Measurements from ENCODE around the gene GNG7. TPM values are rescaled to one million over a fixed set of nuclear protein-coding genes. Genes with fewer than 3 reads are reported as not detected.
"Not testable (repeated sequence)": the region's sequence is repeated elsewhere in the genome, so short reads cannot be mapped to it uniquely, and the experiment has no call there.

GNG7 gene
- polyA plus RNA-seq, 1 experiment = 0.22 TPM

DNA sequence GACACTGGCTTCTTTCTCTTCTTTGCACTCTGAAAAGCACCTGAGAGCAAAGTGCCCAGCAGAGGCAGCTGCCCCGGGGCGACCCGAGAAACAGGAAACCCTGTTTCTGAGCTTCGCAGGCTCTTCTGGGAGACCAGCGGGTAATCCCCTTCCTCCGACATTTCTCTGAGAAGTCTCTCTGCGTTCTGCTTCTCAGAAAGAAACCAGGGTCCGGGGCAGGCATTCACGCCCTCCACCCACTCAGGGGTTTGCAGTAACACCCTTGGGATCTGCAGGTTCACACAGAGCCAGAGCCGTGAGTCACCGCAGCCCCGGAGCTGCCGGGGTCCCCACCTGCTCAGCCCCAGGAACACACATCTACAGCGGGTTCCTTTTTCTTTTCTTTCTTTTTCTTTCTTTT lies 140.6 kb downstream of the GNG7 start:
- Histone ChIP-seq H3K4me3 (ENCODE audit: low read depth, low read length) (no peak overlapping the region), H3K36me3 (ENCODE audit: control insufficient read depth, insufficient read depth, low read length) (no peaks in the 10 kb centered on the region), H3K27me3 (ENCODE audit: control insufficient read depth, insufficient read depth, low read length) (no peaks in the 10 kb centered on the region)
- CTCF ChIA-PET = interaction anchor here (0.6 kb wide), 1 partner anchor 57 kb away, joined by 3 read pairs; no protein-coding TSS in a partner anchor
- POLR2A ChIA-PET = interaction anchor here (0.6 kb wide), 1 partner anchor 28 kb away, joined by 4 read pairs; no protein-coding TSS in a partner anchor
- TF ChIP-seq, protein P1, sequence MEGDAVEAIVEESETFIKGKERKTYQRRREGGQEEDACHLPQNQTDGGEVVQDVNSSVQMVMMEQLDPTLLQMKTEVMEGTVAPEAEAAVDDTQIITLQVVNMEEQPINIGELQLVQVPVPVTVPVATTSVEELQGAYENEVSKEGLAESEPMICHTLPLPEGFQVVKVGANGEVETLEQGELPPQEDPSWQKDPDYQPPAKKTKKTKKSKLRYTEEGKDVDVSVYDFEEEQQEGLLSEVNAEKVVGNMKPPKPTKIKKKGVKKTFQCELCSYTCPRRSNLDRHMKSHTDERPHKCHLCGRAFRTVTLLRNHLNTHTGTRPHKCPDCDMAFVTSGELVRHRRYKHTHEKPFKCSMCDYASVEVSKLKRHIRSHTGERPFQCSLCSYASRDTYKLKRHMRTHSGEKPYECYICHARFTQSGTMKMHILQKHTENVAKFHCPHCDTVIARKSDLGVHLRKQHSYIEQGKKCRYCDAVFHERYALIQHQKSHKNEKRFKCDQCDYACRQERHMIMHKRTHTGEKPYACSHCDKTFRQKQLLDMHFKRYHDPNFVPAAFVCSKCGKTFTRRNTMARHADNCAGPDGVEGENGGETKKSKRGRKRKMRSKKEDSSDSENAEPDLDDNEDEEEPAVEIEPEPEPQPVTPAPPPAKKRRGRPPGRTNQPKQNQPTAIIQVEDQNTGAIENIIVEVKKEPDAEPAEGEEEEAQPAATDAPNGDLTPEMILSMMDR (IDR thresholded peaks at IDR 0.05; ENCODE audit: insufficient read depth, low read depth, low read length) = no peak
- no peak for DNase-seq (ENCODE audit: low read depth)

- ChIA-PET CTCF (no interaction called here), POLR2A (no interaction called here)
- no peaks in the 10 kb centered on the region for H3K36me3 ChIP-seq (ENCODE audit: control insufficient read depth, insufficient read depth, low read length)
- TF ChIP-seq, protein P1 (IDR thresholded peaks at IDR 0.05; ENCODE audit: insufficient read depth, low read depth, low read length) = no peak
- H3K27me3 ChIP-seq (ENCODE audit: control insufficient read depth, insufficient read depth, low read length) = no peaks in the 10 kb centered on the region
- no peak overlapping the region for H3K4me3 ChIP-seq (ENCODE audit: low read depth, low read length)
- DNase-seq (ENCODE audit: low read depth) = no peak
Measured at GRCh38 chr19:2561221-2561620, 141.3 kb downstream of the GNG7 start.

DNA sequence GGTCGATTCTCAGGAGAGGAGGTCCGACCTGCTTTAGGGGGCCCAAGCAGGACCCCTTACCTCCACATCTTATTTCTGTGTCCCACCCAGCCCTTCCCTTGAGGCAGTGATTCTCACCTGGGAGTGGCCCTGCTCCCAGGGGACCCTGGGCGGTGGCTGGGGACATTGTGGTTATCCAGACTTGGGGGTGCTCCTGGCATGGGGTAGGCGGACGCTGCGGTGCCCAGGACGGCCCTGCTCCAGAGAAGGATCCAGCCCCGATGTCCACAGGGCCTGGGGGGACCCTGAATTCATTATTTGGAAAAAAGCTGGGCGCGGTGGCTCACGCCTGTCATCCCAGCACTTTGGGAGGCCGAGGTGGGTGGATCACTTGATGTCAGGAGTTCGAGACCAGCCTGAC lies 142.1 kb downstream of the GNG7 start:
- DNase-seq (ENCODE audit: low read depth) = no peak
- Histone ChIP-seq H3K4me3 (ENCODE audit: low read depth, low read length) (no peak overlapping the region), H3K36me3 (ENCODE audit: control insufficient read depth, insufficient read depth, low read length) (no peaks in the 10 kb centered on the region), H3K27me3 (ENCODE audit: control insufficient read depth, insufficient read depth, low read length) (no peaks in the 10 kb centered on the region)
- POLR2A ChIA-PET = no interaction called here
- TF ChIP-seq, protein P1 (IDR thresholded peaks at IDR 0.05; ENCODE audit: insufficient read depth, low read depth, low read length) = no peak
- CTCF ChIA-PET = no interaction called here

DNA sequence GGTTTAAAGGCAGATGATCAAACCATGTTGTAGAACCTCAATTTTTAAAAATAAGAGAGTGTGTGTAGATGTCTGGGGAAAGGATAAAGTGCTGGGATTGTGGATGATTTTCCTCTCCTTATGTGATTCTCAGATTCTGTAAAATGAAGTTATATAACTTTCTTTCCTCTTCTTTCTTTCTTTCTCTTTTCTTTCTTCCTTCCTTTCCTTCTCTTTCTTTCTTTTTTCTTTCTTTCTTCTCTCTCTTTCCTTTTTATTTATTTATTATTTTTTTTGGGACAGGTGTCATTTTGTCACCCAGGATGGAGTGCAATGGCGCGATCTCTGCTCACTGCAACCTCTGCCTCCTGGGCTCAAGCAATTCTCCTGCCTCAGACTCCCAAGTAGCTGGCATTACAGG lies 144.0 kb downstream of the GNG7 start:
- H3K4me3 ChIP-seq (ENCODE audit: low read depth, low read length) = no peak overlapping the region
- no peaks in the 10 kb centered on the region for H3K27me3 ChIP-seq (ENCODE audit: control insufficient read depth, insufficient read depth, low read length)
- DNase-seq (ENCODE audit: low read depth) = no peak
- CTCF ChIA-PET = no interaction called here
- H3K36me3 ChIP-seq (ENCODE audit: control insufficient read depth, insufficient read depth, low read length) = no peaks in the 10 kb centered on the region
- TF ChIP-seq, protein P1 (IDR thresholded peaks at IDR 0.05; ENCODE audit: insufficient read depth, low read depth, low read length) = no peak
- POLR2A ChIA-PET = no interaction called here

- H3K27me3 ChIP-seq (ENCODE audit: control insufficient read depth, insufficient read depth, low read length); CTCF ChIA-PET; H3K4me3 ChIP-seq (ENCODE audit: low read depth, low read length); H3K36me3 ChIP-seq (ENCODE audit: control insufficient read depth, insufficient read depth, low read length); POLR2A ChIA-PET; DNase-seq (ENCODE audit: low read depth): not testable (repeated sequence)
Measured at GRCh38 chr19:2558131-2558530, 144.4 kb downstream of the GNG7 start.

- POLR2A ChIA-PET = no interaction called here
- TF ChIP-seq, protein P1 (IDR thresholded peaks at IDR 0.05; ENCODE audit: insufficient read depth, low read depth, low read length) = no peak
- Histone ChIP-seq H3K36me3 (ENCODE audit: control insufficient read depth, insufficient read depth, low read length) (no peaks in the 10 kb centered on the region), H3K27me3 (ENCODE audit: control insufficient read depth, insufficient read depth, low read length) (no peaks in the 10 kb centered on the region), H3K4me3 (ENCODE audit: low read depth, low read length) (no peak overlapping the region)
- no peak for DNase-seq (ENCODE audit: low read depth)
- CTCF ChIA-PET = interaction anchor here (2.1 kb wide), 1 partner anchor 22 kb away, joined by 7 read pairs; no protein-coding TSS in a partner anchor
Measured at GRCh38 chr19:2557093-2557440, 145.4 kb downstream of the GNG7 start.

All from BJ (cell line).